Heart left ventricle (tissue), 16 donors: ENCODE measurements around the gene CCNE1. TPM values are rescaled to one million over a fixed set of nuclear protein-coding genes. Genes with fewer than 3 reads are reported as not detected.

Source experiments
- ATAC-seq, 4 donors: fragments of 200-7000 bp; cut with Tn5 transposase; one replicate each; pipeline ENCODE4 v1.9.1; 2020 to 2022; ENCODE audit warnings: moderate library complexity in 4 of 4, mild to moderate bottlenecking in 3 of 4, moderate number of reproducible peaks in 1 of 4
- DNase-seq, 5 donors: peaks; one replicate each; pipeline ENCODE4 v3.0.0-alpha.2; 2020
- H3K27ac ChIP-seq, 12 donors: fragments of 200-600 bp; sonication (generic) in 4 of 12; one replicate each; pipeline versions ENCODE4 v1.5.0 to v1.8.0; 2016 to 2022; ENCODE audit warnings: mild to moderate bottlenecking in 2 of 12
- H3K27me3 ChIP-seq, 9 donors: fragments of 200-600 bp; sonication (generic) in 2 of 9; one replicate each; pipeline versions ENCODE4 v1.5.1 to v1.8.0; 2016 to 2022; ENCODE audit warnings: mild to moderate bottlenecking in 3 of 9
- H3K36me3 ChIP-seq, 9 donors: fragments of 200-600 bp; sonication (generic) in 2 of 9; one replicate each; pipeline versions ENCODE4 v1.5.0 to v1.8.0; 2018 to 2022; ENCODE audit warnings: mild to moderate bottlenecking in 2 of 9
- H3K4me1 ChIP-seq, 12 donors: fragments of 200-600 bp; sonication (generic) in 4 of 12; one replicate each; pipeline versions ENCODE4 v1.5.0 to v1.8.0; 2016 to 2022; ENCODE audit warnings: mild to moderate bottlenecking in 3 of 12
- H3K4me3 ChIP-seq, 12 donors: fragments of 200-600 bp; sonication (generic) in 4 of 12; one replicate each; pipeline versions ENCODE4 v1.5.0 to v1.8.0; 2017 to 2022; ENCODE audit warnings: mild to moderate bottlenecking in 9 of 12, moderate library complexity in 4 of 12
- H3K9me3 ChIP-seq, 12 donors: fragments of 200-600 bp; sonication (generic) in 4 of 12; one replicate each; pipeline versions ENCODE4 v1.5.0 to v1.8.0; 2016 to 2022; ENCODE audit warnings: mild to moderate bottlenecking in 1 of 12
- POLR2A ChIP-seq, 2 donors: fragments of 450-650 bp; IDR thresholded peaks; one replicate each; pipeline ENCODE4 v1.6.1; 2017; ENCODE audit warnings: antibody characterized with exemption in 2 of 2, mild to moderate bottlenecking in 2 of 2, moderate library complexity in 2 of 2
- WGBS, 4 donors: extraction: QIAGEN DNeasy Blood & Tissue Kit in 2 of 4; methylation state at CpG; one replicate each; pipeline versions ENCODE4 v1.1.5 to v1.1.7; 2013 to 2018; 5-methylcytosine and 5-hydroxymethylcytosine counted together
- intact Hi-C, 10 donors: fragments of 100-400 bp; cut with DNase I; formaldehyde crosslinking; loops; one replicate each; pipeline versions ENCODE4 v1.11.1 to v1.14.2; 2022
- polyA plus RNA-seq, 2 donors: library from polyadenylated mRNA; stranded (reverse); fragments of 200-250 nt; gene quantifications; one replicate each; pipeline ENCODE4 v1.2.3, GENCODE V29; 2013
- total RNA-seq, 9 donors: library from RNA; depleted of rRNA in 2 of 9; stranded (reverse); fragments of >200 nt in 2 of 9; fragmentation: NEBNext Ultra II Directional in 3 of 9; extraction: Animal tissue kit (Norgen Biotek cat#: 25700) in 3 of 9; gene quantifications; one replicate each; pipeline versions ENCODE4 v1.1.0 to v1.2.4, GENCODE V29; 2016 to 2023
- TF ChIP-seq, protein P1 (sequence below), 12 donors: fragments of 200-600 bp; sonication (generic) in 4 of 12; IDR thresholded peaks; one replicate each; pipeline versions ENCODE4 v1.5.0 to v1.8.0; 2018 to 2022; ENCODE audit warnings: antibody characterized with exemption in 12 of 12, mild to moderate bottlenecking in 5 of 12
- donor health status: ischemic (EF 13 %, LVEDD 7.1; RV severe dilation, severe dysfunction).
- donor health status: healthy with polysubstance abuse.
- donor health status: DM: no; HTN: yes; CAD: no.
- donor health status: DM: no; HTN: no; CAD: no.
- donor health status: ischemic (EF 25% LVEDD 6.9; RV normal size, moderate dysfunction).
- donor health status: ischemic (EF 25% LVEDD 5.7; RV mildly dilated, moderate dysfunction).
- donor health status: healthy.
- donor health status: DM: yes; HTN: yes; CAD: no.
- donor health status: ischemic (EF 35%, LVEDD 5.7; RV mildly dilated, moderate dysfunction).
- donor health status: nonischemic (EF 11% LVEDD 7.7; RV severe dilation, severe dysfunction).
- donor health status: DM: yes; HTN: yes; CAD: no.
- donor health status: PGD.
- donor health status: ischemic (EF 29% LVEDD 5.4; RV normal size, mild dysfunction).
- donor health status: nonischemic (EF 23%, LVEDD 6.1; RV moderate dilation, normal function).

CCNE1 gene
- total and polyA plus RNA-seq, 11 donors, result 1.3 to 5.4 (median 2.5) TPM

DNA sequence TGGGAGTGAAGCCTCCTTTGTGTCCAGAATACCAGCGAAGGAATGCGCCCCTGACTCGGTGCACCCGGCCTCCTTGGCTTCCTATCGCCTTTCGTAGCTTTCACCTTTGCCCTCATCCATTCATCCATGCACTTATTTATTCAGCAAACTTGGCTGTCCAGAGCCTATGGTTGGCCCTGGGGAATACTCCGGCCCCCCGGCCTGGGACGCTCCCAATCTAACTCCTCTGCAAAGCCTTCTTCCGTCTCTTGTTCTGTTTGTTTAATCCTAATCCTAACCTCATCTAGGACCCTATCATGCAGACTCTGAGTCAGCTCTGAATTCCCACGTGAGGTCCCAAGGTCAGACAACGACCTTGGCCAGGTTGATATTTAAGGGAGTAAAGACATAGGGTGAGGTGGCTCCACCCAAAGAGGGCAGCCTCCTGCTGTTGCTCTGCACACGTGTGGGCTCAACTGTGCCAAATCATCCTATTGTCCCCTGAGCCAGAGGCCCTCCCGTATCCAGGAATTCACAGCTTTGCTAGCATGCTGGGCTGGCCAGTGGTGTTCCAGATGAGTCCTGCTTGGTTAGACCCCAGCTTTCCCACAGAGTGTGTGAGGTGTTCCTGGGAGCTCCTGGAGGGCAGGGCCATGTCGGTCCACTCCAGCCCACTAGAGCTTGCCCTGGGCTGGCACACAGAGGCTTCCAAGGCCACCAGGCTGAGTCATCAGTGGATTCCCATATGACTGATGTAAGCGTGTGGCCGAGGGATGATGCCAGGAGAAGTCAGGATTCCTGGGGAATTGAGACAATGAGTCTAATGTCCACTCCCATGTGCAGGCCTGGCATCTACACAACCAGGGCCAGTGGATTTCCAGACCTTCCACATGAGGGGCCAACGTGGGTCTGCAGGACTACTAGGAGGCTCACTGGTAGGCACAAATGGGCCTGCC, 6.5 kb upstream of the CCNE1 start:
- H3K4me1 ChIP-seq, result peaks cover 0 to 12% (median 0%) of the 10 kb centered on the region in 12 donors
- H3K4me3 ChIP-seq, result no peak overlapping the region
- H3K36me3 ChIP-seq, result no peaks in the 10 kb centered on the region
- WGBS, 4 donors, result 69 to 76% (median 71%) methylated on average over 17 to 18 of the region's 18 CpGs
- no peak overlapping the region for H3K27ac ChIP-seq
- intact Hi-C loops, result no loop called here
- H3K27me3 ChIP-seq, result no peaks in the 10 kb centered on the region
- DNase-seq (no peak), ATAC-seq (no peak)
- TF ChIP-seq, protein P1, sequence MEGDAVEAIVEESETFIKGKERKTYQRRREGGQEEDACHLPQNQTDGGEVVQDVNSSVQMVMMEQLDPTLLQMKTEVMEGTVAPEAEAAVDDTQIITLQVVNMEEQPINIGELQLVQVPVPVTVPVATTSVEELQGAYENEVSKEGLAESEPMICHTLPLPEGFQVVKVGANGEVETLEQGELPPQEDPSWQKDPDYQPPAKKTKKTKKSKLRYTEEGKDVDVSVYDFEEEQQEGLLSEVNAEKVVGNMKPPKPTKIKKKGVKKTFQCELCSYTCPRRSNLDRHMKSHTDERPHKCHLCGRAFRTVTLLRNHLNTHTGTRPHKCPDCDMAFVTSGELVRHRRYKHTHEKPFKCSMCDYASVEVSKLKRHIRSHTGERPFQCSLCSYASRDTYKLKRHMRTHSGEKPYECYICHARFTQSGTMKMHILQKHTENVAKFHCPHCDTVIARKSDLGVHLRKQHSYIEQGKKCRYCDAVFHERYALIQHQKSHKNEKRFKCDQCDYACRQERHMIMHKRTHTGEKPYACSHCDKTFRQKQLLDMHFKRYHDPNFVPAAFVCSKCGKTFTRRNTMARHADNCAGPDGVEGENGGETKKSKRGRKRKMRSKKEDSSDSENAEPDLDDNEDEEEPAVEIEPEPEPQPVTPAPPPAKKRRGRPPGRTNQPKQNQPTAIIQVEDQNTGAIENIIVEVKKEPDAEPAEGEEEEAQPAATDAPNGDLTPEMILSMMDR (IDR thresholded peaks at IDR 0.05), result no peak
- no peak for TF ChIP-seq POLR2A (IDR thresholded peaks at IDR 0.05)
- no peaks in the 10 kb centered on the region for H3K9me3 ChIP-seq

DNA sequence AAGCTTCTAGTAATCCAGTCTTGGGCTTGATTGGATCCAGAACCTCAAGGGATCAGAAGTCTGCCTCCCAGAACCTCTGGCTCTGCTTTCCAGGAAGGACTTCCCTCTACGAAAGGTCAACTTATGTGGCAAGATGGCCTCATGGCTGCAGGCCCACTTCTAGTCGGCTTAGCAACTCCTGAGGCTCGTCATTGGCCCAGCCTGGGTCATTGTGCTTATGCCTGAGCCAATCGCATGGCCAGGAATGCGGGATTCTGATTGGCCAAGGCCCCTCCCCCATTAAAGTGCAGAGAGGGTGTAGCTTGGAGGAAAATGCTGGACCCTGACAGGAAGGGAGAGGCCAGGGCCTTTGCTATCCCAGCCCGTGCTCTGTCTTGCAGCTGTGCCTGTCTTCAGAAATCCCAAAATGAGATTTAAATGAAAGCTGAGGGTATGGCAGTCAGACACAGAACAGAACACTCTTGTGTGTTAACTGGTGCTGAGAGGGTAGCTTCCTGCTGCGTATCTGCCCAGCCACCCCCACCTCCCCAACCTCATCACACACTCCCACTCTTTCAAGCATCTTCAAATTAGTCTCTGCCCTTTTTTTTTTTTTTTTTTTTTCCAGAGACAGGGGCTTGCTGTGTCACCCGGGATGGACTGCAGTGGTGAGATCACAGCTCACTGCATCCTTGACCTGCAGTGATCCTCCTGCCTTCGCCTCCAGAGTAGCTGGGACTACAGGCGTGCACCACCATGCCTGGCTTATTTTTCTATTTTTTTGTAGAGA, 5.5 kb upstream of the CCNE1 start:
- no peaks in the 10 kb centered on the region for H3K27me3 ChIP-seq
- 62 to 70% (median 65%) methylated on average over 10 of the region's 10 CpGs for WGBS, 4 donors
- DNase-seq, result peak; percentile 67 to 82 (median 72)
- no peak overlapping the region for H3K4me3 ChIP-seq
- ATAC-seq, result peak; percentile 74 to 83 (median 78)
- no peaks in the 10 kb centered on the region for H3K9me3 ChIP-seq
- TF ChIP-seq, protein P1 (IDR thresholded peaks at IDR 0.05), result no peak
- TF ChIP-seq POLR2A (IDR thresholded peaks at IDR 0.05), result no peak
- intact Hi-C loops, result no loop called here
- peaks cover 0 to 20% (median 4%) of the 10 kb centered on the region in 12 donors for H3K4me1 ChIP-seq
- no peaks in the 10 kb centered on the region for H3K36me3 ChIP-seq
- no peak overlapping the region for H3K27ac ChIP-seq

DNA sequence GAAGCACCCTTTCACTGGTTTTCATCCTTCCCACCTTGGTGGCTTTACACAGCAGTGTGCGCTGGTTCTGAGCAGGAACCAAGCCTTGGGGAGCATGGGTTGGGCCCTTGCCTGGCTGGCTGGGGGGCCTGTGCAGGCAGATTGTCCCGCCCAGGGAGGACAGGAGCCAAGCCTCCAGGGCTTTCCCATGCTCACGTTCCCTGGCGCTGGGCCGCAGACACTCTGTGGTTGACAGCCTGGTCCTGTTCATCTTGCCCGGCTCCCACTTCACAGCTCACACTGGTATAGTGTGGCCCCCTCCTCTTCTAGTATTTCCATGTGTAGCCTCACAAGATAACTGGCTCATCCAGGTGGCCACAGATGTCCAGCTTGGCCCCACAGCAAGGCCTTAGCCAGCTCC, 4.6 kb upstream of the CCNE1 start:
- ATAC-seq, result no peak
- Histone ChIP-seq H3K27ac (no peak overlapping the region), H3K4me1 (peaks cover 0 to 23% (median 4%) of the 10 kb centered on the region in 12 donors), H3K4me3 (no peak overlapping the region), H3K9me3 (no peaks in the 10 kb centered on the region), H3K36me3 (no peaks in the 10 kb centered on the region), H3K27me3 (no peaks in the 10 kb centered on the region)
- no peak for TF ChIP-seq POLR2A (IDR thresholded peaks at IDR 0.05)
- TF ChIP-seq, protein P1 (IDR thresholded peaks at IDR 0.05), result no peak
- no peak for DNase-seq
- 84 to 92% (median 89%) methylated on average over 6 of the region's 6 CpGs for WGBS, 4 donors
- intact Hi-C loops, result no loop called here

DNA sequence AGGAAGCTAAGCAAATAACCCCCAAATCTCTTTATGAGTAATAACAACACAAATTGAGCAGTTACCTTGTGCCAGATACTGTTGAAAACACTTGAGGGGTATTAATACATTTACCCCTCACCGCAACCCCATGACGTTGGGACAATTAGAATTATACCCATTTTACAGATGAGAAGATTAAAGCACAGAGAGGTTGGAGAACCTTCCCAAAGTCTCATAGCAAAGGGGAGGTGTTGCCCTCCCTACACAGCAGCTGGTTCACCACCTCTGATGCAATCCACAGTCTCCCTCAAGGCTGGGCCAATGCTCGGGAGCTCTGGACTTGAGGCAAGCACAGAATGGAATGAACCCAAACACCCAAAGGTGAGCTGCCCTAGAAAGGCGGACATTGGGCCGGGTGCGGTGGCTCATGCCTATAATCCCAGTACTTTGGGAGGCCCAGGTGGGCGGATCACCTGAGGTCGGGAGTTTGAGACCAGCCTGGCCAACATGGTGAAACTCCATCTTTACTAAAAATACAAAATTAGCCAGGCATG, 3.9 kb upstream of the CCNE1 start:
- Histone ChIP-seq H3K4me3 (no peak overlapping the region), H3K9me3 (no peaks in the 10 kb centered on the region), H3K4me1 (peaks cover 0 to 29% (median 6%) of the 10 kb centered on the region in 12 donors), H3K27ac (no peak overlapping the region), H3K27me3 (no peaks in the 10 kb centered on the region), H3K36me3 (no peaks in the 10 kb centered on the region)
- no peak for TF ChIP-seq POLR2A (IDR thresholded peaks at IDR 0.05)
- TF ChIP-seq, protein P1 (IDR thresholded peaks at IDR 0.05), result no peak
- WGBS, 4 donors, result 86 to 97% (median 95%) methylated on average over 8 of the region's 8 CpGs
- no peak for DNase-seq
- ATAC-seq, result no peak
- intact Hi-C loops, result no loop called here
